OCI-LY7 (cell line): ENCODE measurements around the gene KCNQ4.

ENCODE experiments used
- EZH2phosphoT487 ChIP-seq: fragments of 200-600 bp; sonication (generic); IDR thresholded peaks from 2 replicates; pipeline ENCODE4 v1.6.1; 2018; ENCODE audit warnings: low read depth, borderline replicate concordance, mild to moderate bottlenecking, mixed run types, antibody characterized with exemption, low read length, moderate library complexity, mixed read lengths
- TF ChIP-seq, protein P1 (sequence below): fragments of 200-600 bp; sonication (generic); conservative IDR thresholded peaks from 2 replicates; pipeline ENCODE4 v1.5.1; 2014; ENCODE audit warnings: mild to moderate bottlenecking, antibody characterized with exemption, low read length, moderate library complexity, mixed read lengths

DNA sequence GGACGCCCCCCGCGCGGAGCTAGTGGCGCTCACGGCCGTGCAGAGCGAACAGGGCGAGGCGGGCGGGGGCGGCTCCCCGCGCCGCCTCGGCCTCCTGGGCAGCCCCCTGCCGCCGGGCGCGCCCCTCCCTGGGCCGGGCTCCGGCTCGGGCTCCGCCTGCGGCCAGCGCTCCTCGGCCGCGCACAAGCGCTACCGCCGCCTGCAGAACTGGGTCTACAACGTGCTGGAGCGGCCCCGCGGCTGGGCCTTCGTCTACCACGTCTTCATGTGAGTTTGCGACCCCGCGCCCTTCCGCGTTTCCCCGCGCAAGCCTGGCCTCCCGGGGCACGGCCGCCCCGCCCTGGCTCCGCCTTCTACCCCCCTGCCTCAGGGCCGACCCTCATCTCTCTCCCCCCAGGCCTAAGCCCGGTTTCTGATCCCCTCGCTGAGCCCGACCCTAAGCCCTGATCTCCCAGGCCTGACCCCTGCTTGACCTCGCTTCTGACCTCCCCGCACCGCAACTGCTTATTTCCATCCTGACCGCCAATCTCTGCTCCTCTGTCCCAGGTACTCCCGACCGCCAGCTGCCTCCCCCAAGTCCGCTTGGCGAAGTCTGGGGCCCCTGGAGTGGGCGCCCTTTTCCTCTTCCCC lies 669 bp downstream of the KCNQ4 start:
- TF ChIP-seq, protein P1, sequence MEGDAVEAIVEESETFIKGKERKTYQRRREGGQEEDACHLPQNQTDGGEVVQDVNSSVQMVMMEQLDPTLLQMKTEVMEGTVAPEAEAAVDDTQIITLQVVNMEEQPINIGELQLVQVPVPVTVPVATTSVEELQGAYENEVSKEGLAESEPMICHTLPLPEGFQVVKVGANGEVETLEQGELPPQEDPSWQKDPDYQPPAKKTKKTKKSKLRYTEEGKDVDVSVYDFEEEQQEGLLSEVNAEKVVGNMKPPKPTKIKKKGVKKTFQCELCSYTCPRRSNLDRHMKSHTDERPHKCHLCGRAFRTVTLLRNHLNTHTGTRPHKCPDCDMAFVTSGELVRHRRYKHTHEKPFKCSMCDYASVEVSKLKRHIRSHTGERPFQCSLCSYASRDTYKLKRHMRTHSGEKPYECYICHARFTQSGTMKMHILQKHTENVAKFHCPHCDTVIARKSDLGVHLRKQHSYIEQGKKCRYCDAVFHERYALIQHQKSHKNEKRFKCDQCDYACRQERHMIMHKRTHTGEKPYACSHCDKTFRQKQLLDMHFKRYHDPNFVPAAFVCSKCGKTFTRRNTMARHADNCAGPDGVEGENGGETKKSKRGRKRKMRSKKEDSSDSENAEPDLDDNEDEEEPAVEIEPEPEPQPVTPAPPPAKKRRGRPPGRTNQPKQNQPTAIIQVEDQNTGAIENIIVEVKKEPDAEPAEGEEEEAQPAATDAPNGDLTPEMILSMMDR = no peak
- no peak for TF ChIP-seq EZH2phosphoT487
